HG02884 (cell line): ENCODE measurements around the gene RERE.
"Not testable (repeated sequence)": the region's sequence is repeated elsewhere in the genome, so short reads cannot be mapped to it uniquely, and the experiment has no call there.

Source experiments
- ATAC-seq: cut with Tn5 transposase; IDR thresholded peaks from one replicate; pipeline ENCODE4 v1.9.1; 2021; ENCODE audit warnings: mild to moderate bottlenecking, moderate library complexity; ENCODE audit not compliant: unreplicated experiment

RERE gene

GRCh38 chr1:8844501-8845006 lies 27.1 kb upstream of the RERE start:
- no peak for ATAC-seq

DNA sequence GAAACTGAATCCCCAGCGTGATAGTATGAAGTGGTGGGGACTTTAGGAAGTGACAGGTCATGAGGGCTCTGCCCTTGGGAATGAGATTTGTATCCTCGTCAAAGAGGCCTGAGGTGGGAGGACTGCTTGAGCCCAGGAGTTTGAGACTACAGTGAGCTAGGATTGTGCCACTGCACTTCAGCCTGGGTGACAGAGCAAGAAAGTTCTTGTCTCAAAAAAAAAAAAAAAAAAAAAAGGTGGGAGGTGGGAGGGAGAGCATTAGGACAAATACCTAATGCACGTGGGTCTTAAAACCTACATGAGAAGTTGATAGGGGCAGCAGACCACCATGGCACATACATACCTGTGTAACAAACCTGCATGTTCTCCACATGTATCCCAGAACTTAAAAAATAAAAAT lies 24.0 kb upstream of the RERE start:
- no peak for ATAC-seq

- ATAC-seq = no peak
These were observed 22.6 kb upstream of the RERE start for GRCh38 chr1:8839990-8840389.

DNA sequence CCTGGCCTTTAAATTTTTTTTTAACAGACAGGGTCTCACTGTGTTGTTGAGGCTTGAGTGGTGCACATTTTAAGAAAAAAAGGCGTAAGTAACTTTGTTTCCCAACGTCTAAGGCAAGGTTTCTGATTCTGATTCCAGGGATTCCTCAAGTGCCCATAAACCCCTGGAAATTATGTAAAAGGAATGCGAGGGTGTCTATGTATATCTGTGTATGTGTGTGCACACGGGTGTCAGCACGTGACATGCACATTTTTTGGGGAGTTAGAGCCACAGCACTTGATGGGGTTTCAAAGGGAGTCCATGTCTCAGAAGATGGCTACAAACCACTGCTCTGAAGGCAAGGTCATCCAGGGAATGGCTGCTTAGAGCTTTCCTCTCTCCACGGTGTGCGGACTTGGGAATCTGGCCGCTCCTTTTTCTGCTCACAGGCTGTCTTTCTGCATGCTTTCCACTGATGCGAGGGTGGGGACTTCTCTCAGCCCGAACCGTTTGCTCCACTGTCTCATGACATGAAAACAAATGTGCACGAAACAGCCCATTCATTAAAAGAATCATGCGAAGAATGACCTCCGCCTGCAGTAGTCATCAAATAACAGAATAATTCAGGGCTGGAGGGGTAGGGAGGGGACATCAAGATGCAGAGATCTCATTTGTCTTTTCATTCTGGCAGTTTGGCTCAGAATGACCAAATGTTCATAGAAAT lies 18.7 kb upstream of the RERE start:
- ATAC-seq = no peak

DNA sequence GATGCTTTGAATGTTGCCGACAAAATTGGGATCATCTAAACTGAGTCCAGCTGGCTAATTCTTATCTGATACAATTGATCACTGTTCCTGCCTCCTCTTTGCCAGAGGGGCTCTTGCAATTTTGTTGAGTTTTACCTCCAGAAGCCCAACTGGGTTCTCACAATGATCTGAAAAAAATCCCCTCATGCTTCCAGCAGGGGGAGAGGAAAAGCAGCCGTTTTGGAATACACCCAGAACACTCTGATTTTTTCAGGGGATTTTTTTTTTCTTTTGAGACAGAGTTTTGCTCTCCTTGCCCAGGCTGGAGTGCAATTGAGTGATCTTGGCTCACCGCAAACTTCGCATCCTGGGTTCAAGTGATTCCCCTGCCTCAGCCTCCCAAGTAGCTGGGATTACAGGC lies 13.9 kb upstream of the RERE start:
- ATAC-seq = no peak

GRCh38 chr1:8830732-8831131 lies 13.3 kb upstream of the RERE start:
- ATAC-seq = not testable (repeated sequence)

- no peak for ATAC-seq
These were observed 8.6 kb upstream of the RERE start for GRCh38 chr1:8825985-8826481.

GRCh38 chr1:8823295-8823664 lies 5.8 kb upstream of the RERE start:
- no peak for ATAC-seq

DNA sequence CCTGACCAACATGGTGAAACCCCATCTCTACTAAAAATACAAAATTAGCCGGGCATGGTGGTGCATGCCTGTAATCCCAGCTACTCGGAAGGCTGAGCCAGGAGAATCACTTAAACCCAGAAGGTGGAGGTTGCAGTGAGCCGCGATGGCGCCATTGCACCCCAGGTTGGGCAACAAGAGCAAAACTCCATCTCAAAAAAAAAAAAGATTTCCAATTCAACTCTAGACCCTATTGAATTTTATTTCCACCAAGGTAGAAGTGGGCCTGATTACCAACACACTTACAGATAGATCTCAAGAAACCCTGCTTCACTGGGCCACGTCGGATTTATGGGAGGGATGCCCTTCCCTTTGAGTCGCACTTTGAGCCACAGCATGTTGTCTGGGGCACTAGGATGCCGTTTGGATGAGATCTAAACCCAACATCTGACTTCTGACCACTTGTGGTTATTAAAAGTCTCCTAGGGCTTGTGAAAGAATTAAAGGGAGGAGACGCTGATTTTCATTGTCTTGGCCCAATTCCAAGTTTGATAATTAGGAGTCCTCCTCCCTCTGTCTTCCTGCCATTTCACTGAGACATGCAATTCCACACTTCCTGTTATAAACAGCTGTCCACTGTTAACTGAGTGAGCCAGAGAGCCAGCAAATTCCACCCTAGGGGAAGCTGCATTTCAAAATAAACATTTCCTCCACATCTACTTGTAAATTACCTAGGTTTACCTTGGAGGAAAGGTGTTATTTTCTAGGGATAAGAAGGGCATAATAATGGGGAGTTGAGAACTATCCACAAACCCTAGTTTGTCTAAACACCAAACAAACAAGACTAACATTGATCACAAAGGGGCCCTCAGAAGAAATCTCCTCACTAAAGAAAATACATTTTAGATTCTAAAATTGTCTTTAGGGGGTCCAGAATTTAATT lies 5.2 kb upstream of the RERE start:
- ATAC-seq = no peak

GRCh38 chr1:8821084-8821483 lies 3.6 kb upstream of the RERE start:
- ATAC-seq = no peak

GRCh38 chr1:8818789-8819188 lies 1.3 kb upstream of the RERE start:
- not testable (repeated sequence) for ATAC-seq

DNA sequence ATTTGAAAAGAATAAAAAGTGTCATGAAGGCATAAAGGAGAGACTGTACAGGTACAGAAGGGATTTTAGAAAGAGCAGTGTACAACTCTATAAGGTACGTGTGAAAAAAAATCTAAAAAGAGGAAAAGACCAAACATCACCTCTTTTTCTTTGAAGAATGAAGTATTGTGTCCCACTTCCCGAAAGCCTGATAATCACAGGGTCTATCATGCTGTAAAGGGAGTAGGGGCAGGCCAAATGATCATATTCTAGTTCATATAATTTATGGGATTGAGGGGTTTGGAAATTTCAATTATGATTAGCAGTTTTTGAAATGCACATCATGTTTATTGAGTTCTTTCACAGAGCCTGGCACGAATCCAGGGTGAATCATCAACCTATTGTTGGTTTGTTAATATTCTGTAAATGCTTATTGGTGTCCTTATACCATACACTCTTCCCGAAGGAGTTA lies 910 bp upstream of the RERE start:
- no peak for ATAC-seq

DNA sequence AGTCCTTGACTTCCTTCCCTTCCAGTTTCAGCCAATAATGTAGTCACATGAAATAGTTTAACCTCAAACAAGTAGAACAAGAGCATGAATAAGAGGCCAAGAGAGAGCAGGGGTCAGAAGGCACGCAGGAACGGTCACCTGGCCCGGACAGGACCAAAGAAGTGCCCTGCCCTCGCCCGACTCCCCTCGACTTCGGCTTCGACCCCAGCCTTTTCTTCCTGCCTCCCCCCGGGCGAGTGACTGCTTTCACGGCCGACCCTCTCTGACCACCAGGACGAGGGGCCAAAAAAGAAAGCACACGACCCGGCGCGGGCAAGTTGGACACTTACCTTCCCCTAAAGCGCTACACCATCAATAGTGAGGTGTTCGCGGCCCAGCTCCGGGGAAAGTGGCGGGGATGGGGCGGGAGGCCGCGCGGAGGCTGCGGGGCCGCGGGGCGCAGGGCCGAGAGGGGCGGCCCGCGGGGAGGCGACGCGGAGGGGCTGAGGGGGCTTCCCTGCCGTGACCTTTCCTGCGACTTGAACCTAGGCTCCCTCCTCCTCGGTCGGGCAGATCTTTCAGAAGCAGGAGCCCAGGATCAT lies 519 bp downstream of the RERE start:
- ATAC-seq = no peak

DNA sequence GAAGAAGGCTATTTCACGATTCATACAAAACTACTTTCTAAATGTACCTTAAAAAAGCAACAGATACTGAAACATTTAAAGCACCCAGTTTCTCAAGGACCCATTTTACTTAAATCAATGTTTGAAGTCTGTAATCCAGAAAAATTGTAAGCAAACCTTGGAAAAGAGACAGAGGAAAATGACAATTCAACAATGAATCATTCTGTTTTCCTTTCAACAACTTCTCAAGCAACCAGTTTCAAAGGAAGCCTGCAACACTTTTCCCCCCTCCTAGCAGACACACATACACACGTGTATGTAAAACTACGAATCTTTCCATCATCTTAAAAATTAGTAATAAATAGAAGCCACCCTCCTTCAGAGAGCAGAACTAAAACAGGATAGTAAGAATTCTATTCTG lies 1.2 kb downstream of the RERE start:
- no peak for ATAC-seq

GRCh38 chr1:8815582-8816151 lies 1.8 kb downstream of the RERE start:
- no peak for ATAC-seq

DNA sequence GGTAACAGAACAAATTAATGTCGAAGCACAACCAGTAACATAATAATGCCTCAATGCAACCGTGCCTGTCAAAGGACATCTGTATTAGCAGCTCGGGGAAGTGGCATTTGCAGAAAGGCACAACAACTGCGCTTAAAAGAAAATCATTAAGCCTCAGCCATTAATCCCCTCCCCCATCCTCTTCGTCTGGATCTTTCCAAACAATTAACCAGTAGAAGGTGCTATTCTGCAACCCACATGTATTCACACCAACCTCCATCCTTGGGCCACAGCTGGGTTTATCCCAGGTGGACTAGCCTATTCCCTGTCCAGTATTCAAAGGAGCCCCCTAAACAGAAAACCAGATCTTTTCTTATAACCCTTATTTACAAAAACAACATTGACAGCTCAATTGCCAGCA lies 2.6 kb downstream of the RERE start:
- no peak for ATAC-seq

DNA sequence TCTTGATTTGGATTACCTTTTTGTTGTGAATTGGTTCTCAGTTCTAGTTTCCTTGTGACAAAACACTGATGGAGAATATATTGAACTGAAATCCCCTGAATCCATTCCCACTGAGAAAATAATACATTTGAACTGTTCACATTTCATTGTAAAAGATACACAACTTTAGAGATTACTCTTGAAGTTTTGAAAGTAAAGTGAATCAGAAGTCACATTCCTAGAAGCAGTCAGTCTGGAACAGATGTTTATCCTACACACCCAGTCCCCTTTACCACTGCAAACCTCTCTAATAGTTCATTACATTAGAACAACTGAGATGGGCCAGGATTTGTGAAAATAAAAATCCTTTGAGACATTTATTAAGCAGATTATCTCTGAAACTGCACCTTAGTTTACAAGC lies 3.4 kb downstream of the RERE start:
- no peak for ATAC-seq

DNA sequence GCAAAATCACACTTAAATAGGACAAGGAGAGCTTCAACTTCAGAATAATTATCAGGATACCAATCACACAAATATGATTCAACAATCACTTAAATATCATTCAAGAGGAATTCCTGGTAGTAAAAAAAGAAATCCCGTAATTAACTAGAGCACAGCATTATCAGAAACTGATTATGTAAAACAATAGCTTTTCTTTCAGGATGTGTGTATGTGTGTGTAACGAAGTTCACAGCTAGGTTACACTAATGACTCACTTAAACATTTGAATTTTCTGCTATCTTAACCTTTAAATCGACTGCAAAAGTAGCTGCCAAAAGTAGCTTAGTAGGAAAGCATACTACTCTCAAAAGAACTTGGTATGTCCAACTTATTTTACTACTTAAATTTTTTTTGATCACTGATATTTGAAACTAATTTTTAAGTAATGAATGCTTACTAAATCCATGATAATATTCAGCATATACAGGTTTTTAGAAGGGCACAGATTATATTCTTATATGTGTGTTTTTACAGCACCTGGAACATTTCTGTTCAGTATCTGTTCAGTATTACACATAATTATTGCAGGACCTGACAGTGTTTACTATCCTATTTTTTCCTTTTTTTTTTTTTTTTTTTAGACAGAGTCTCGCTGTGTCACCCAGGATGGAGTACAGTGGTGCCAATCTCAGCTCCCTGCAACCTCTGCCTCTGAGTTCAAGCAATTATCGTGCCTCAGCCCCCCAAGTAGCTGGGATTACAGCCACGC lies 4.2 kb downstream of the RERE start:
- no peak for ATAC-seq

DNA sequence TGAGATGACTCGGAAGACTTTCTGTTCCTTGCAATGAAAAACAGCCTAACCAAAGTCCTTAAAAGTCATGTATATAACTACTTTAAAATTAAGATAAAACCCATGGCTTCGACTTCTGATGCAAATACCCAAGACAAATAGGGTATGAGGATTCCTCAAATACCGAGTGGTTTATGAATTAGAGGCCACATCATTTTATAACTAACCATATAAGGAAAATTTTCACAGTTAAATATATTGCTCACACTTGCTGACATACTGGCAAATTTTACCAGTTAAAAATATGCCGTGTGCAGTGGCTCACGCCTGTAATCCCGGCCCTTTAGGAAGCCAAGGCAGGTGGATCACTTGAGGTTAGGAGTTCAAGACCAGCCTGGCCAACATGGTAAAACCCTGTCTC lies 5.4 kb downstream of the RERE start:
- no peak for ATAC-seq

- no peak for ATAC-seq
These were observed 6.5 kb downstream of the RERE start for GRCh38 chr1:8810987-8811386.
